ENCODE data around the gene TPST1. TPM values are rescaled to one million over a fixed set of nuclear protein-coding genes. Genes with fewer than 3 reads are reported as not detected.
"Not testable (repeated sequence)": the region's sequence is repeated elsewhere in the genome, so short reads cannot be mapped to it uniquely, and the experiment has no call there.

The TPST1 gene
- total RNA-seq, 1 donor: 137 TPM

- Histone ChIP-seq H3K4me1 (ENCODE audit: insufficient read depth, low read length) (peaks cover 17% of the 10 kb centered on the region), H3K9me3 (ENCODE audit: low read depth, low read length) (peaks cover 2% of the 10 kb centered on the region), H3K27ac (ENCODE audit: low read depth, low read length) (no peak overlapping the region), H3K27me3 (ENCODE audit: insufficient read depth, low read length) (no peaks in the 10 kb centered on the region), H3K79me2 (ENCODE audit: insufficient read depth, low read length) (no peaks in the 10 kb centered on the region), H4K20me1 (ENCODE audit: insufficient read depth, low read length) (no peaks in the 10 kb centered on the region), H3K4me2 (ENCODE audit: insufficient read depth, low read length) (no peak overlapping the region), H3K4me3 (ENCODE audit: insufficient read depth, low read length) (no peak overlapping the region), H3K36me3 (ENCODE audit: insufficient read depth, low read length) (no peaks in the 10 kb centered on the region), H2AFZ (ENCODE audit: low read length) (no peak overlapping the region)
- no peak for DNase-seq (ENCODE audit: insufficient read length, low spot score, missing footprints)
- TF ChIP-seq CTCF (IDR thresholded peaks at IDR 0.05; ENCODE audit: extremely low read depth, low read depth, low read length): no peak
These were observed 194.4 kb downstream of the TPST1 start for GRCh38 chr7:66399566-66399965.

GRCh38 chr7:66400400-66400799 is 195.3 kb downstream of the TPST1 start:
- Histone ChIP-seq H3K79me2 (ENCODE audit: insufficient read depth, low read length) (no peaks in the 10 kb centered on the region), H3K27me3 (ENCODE audit: insufficient read depth, low read length) (no peaks in the 10 kb centered on the region), H4K20me1 (ENCODE audit: insufficient read depth, low read length) (no peaks in the 10 kb centered on the region), H3K9me3 (ENCODE audit: low read depth, low read length) (peaks cover 2% of the 10 kb centered on the region), H3K4me2 (ENCODE audit: insufficient read depth, low read length) (no peak overlapping the region), H3K27ac (ENCODE audit: low read depth, low read length) (no peak overlapping the region), H3K36me3 (ENCODE audit: insufficient read depth, low read length) (no peaks in the 10 kb centered on the region), H2AFZ (ENCODE audit: low read length) (no peak overlapping the region), H3K4me3 (ENCODE audit: insufficient read depth, low read length) (no peak overlapping the region), H3K4me1 (ENCODE audit: insufficient read depth, low read length) (peaks cover 16% of the 10 kb centered on the region)
- TF ChIP-seq CTCF (IDR thresholded peaks at IDR 0.05; ENCODE audit: extremely low read depth, low read depth, low read length): no peak
- no peak for DNase-seq (ENCODE audit: insufficient read length, low spot score, missing footprints)

GRCh38 chr7:66401126-66401525 is 196.0 kb downstream of the TPST1 start:
- not testable (repeated sequence) for DNase-seq (ENCODE audit: insufficient read length, low spot score, missing footprints); H3K27ac ChIP-seq (ENCODE audit: low read depth, low read length); H2AFZ ChIP-seq (ENCODE audit: low read length); H3K27me3 ChIP-seq (ENCODE audit: insufficient read depth, low read length); H3K4me2 ChIP-seq (ENCODE audit: insufficient read depth, low read length); H3K79me2 ChIP-seq (ENCODE audit: insufficient read depth, low read length); H3K4me3 ChIP-seq (ENCODE audit: insufficient read depth, low read length); H3K9me3 ChIP-seq (ENCODE audit: low read depth, low read length); H3K36me3 ChIP-seq (ENCODE audit: insufficient read depth, low read length); H4K20me1 ChIP-seq (ENCODE audit: insufficient read depth, low read length)
- H3K4me1 ChIP-seq (ENCODE audit: insufficient read depth, low read length): peaks cover 10% of the 10 kb centered on the region

GRCh38 chr7:66401932-66402331 is 196.8 kb downstream of the TPST1 start:
- H3K36me3 ChIP-seq (ENCODE audit: insufficient read depth, low read length); H3K9me3 ChIP-seq (ENCODE audit: low read depth, low read length); H3K4me3 ChIP-seq (ENCODE audit: insufficient read depth, low read length); H4K20me1 ChIP-seq (ENCODE audit: insufficient read depth, low read length); H3K27ac ChIP-seq (ENCODE audit: low read depth, low read length); H3K27me3 ChIP-seq (ENCODE audit: insufficient read depth, low read length); H2AFZ ChIP-seq (ENCODE audit: low read length); DNase-seq (ENCODE audit: insufficient read length, low spot score, missing footprints); H3K4me2 ChIP-seq (ENCODE audit: insufficient read depth, low read length); H3K79me2 ChIP-seq (ENCODE audit: insufficient read depth, low read length): not testable (repeated sequence)
- H3K4me1 ChIP-seq (ENCODE audit: insufficient read depth, low read length): peaks cover 10% of the 10 kb centered on the region

- H3K4me3 ChIP-seq (ENCODE audit: insufficient read depth, low read length): no peak overlapping the region
- no peaks in the 10 kb centered on the region for H3K27me3 ChIP-seq (ENCODE audit: insufficient read depth, low read length)
- no peak for DNase-seq (ENCODE audit: insufficient read length, low spot score, missing footprints)
- H3K9me3 ChIP-seq (ENCODE audit: low read depth, low read length): peaks cover 2% of the 10 kb centered on the region
- H3K27ac ChIP-seq (ENCODE audit: low read depth, low read length): no peak overlapping the region
- no peaks in the 10 kb centered on the region for H3K36me3 ChIP-seq (ENCODE audit: insufficient read depth, low read length)
- H3K4me2 ChIP-seq (ENCODE audit: insufficient read depth, low read length): no peak overlapping the region
- peaks cover 10% of the 10 kb centered on the region for H3K4me1 ChIP-seq (ENCODE audit: insufficient read depth, low read length)
- no peaks in the 10 kb centered on the region for H3K79me2 ChIP-seq (ENCODE audit: insufficient read depth, low read length)
- H4K20me1 ChIP-seq (ENCODE audit: insufficient read depth, low read length): no peaks in the 10 kb centered on the region
- TF ChIP-seq CTCF (IDR thresholded peaks at IDR 0.05; ENCODE audit: extremely low read depth, low read depth, low read length): no peak
- no peak overlapping the region for H2AFZ ChIP-seq (ENCODE audit: low read length)
These were observed 198.4 kb downstream of the TPST1 start for GRCh38 chr7:66403564-66403963.

Data from osteoblast (primary cell).